Right cardiac atrium (tissue), 5 donors: ENCODE results near the gene UPK1A. TPM values are rescaled to one million over a fixed set of nuclear protein-coding genes. Genes with fewer than 3 reads are reported as not detected.
"Not testable (repeated sequence)": the region's sequence is repeated elsewhere in the genome, so short reads cannot be mapped to it uniquely, and the experiment has no call there.

ENCODE experiments used
- ATAC-seq, 2 donors: fragments of 200-7000 bp; cut with Tn5 transposase; one replicate each; pipeline versions ENCODE4 v1.8.0 to v1.9.1; 2020; ENCODE audit warnings: moderate library complexity in 2 of 2, mild to moderate bottlenecking in 1 of 2
- DNase-seq, 3 donors: peaks; one replicate each; pipeline ENCODE4 v3.0.0-alpha.2; 2020
- H3K27ac ChIP-seq: one replicate; pipeline ENCODE4 v1.5.1; 2013; ENCODE audit warnings: mild to moderate bottlenecking, low read length, control low read depth, moderate library complexity
- H3K27me3 ChIP-seq: one replicate; pipeline ENCODE4 v1.6.1; 2013; ENCODE audit not compliant: control insufficient read depth, insufficient read depth
- H3K4me1 ChIP-seq: one replicate; pipeline ENCODE4 v1.6.1; 2013; ENCODE audit warnings: low read length; ENCODE audit not compliant: control insufficient read depth, insufficient read depth
- H3K4me3 ChIP-seq: one replicate; pipeline ENCODE4 v1.5.1; 2013; ENCODE audit warnings: low read length, control low read depth
- H3K9me3 ChIP-seq: one replicate; pipeline ENCODE4 v1.6.1; 2013; ENCODE audit warnings: low read length; ENCODE audit not compliant: control insufficient read depth
- WGBS: extraction: QIAGEN DNeasy Blood & Tissue Kit; methylation state at CpG from one replicate; pipeline ENCODE4 v1.1.7; 2013; 5-methylcytosine and 5-hydroxymethylcytosine counted together
- intact Hi-C, 4 donors: fragments of 100-400 bp; cut with DNase I; formaldehyde crosslinking; loops; one replicate each; pipeline versions ENCODE4 v1.11.0 to v1.14.0; 2022 to 2023
- polyA plus RNA-seq: library from polyadenylated mRNA; stranded (reverse); fragments of 200-250 nt; gene quantifications from one replicate; pipeline ENCODE4 v1.2.3, GENCODE V29; 2013
- total RNA-seq, 4 donors: library from RNA; stranded (reverse); fragmentation: NEBNext Ultra II Directional; extraction: Animal tissue kit (Norgen Biotek cat#: 25700); gene quantifications; one replicate each; pipeline ENCODE4 v1.2.1, GENCODE V29; 2021
- donor health status: healthy with polysubstance abuse.
- donor health status: DM: no; HTN: yes; CAD: no.
- donor health status: DM: no; HTN: no; CAD: no.
- donor health status: DM: no; HTN: yes; CAD: no; lungs with severe emphysema.
- donor health status: DM: yes; HTN: yes; CAD: no.

UPK1A gene
- total and polyA plus RNA-seq, 5 donors, result not detected

DNA sequence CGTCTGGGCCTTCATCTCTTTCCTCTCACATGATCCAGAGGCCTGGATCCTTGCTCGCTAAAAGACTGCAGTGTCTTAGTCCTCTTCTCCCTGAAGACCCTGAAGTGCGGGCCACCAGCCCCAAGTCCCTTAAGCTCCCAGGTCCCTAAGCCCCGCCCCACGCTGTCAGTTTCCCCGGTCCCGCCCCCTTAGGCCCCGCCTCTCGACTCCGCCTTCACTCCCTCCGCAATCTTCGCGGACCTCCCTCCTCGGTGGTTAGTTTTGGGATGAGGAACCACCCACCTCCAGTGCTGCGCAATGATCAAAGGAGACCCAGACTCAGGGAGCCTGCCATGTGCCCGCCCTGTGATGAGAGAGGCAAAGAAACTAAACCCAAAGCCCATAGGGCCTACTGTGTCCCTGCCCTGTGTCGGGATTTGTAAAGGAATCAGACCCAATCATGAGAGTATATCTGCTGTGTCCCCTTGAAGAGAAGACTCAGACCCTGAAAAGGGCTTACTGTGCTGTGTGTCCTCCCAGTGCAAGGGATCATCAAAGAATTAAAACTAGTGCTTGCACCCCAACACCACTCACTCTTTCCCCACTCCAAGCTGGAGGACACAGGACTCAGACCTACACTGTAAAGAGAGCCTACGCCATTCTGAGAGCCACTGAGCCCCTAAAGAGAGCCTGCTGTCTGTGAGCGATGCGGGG is 21.2 kb upstream of the UPK1A start:
- Histone ChIP-seq H3K4me3 (peak overlapping the region; percentile 56), H3K27me3 (no peaks in the 10 kb centered on the region), H3K9me3 (no peaks in the 10 kb centered on the region), H3K4me1 (no peaks in the 10 kb centered on the region), H3K27ac (peak overlapping the region; percentile 88)
- intact Hi-C loops, result no loop called here
- 16% methylated on average over 20 of the region's 20 CpGs for WGBS
- DNase-seq, result peak; percentile 93 to 96 (median 96)
- ATAC-seq, result peak; percentile 59 to 60

DNA sequence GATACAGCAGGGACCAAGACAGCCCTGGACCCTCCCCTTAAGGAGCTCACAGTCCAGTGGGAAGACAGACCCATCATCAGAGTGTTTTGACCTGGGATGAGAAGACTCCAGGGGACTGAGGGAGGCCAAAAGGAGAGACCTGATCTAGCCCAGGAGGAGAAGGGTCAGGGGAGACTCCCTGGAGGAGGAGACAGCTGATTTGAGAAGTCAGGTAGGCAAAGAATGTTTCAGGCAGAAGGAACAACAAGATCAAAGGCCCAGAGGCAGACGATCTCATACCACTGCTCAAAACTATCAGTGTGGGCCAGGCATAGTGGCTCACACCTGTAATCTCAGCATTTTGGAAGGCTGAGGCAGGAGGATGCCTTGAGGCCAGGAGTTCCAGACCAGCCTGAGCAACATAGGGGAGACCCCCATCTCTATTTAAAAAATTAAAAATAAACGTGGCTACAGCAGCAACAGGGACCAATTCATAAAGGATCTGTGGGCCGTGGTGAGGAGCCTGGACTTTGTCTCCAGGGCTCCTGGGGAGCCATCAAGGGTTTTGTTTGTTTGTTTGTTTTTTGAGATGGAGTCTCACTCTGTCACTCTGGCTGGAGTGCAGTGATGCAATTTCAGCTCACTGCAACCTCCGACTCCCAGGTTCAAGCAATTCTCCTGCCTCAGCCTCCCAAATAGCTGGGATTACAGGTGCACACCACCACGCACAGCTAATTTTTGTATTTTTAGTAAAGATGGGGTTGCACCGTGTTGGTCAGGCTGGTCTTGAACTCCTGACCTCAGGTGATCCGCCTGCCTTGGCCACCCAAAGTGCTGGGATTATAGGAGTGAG is 20.4 kb upstream of the UPK1A start:
- DNase-seq (no peak), ATAC-seq (no peak)
- Histone ChIP-seq H3K27me3 (no peaks in the 10 kb centered on the region), H3K27ac (no peak overlapping the region), H3K9me3 (no peaks in the 10 kb centered on the region), H3K4me3 (no peak overlapping the region), H3K4me1 (no peaks in the 10 kb centered on the region)
- intact Hi-C loops, result no loop called here
- WGBS, result 71% methylated on average over 7 of the region's 7 CpGs

DNA sequence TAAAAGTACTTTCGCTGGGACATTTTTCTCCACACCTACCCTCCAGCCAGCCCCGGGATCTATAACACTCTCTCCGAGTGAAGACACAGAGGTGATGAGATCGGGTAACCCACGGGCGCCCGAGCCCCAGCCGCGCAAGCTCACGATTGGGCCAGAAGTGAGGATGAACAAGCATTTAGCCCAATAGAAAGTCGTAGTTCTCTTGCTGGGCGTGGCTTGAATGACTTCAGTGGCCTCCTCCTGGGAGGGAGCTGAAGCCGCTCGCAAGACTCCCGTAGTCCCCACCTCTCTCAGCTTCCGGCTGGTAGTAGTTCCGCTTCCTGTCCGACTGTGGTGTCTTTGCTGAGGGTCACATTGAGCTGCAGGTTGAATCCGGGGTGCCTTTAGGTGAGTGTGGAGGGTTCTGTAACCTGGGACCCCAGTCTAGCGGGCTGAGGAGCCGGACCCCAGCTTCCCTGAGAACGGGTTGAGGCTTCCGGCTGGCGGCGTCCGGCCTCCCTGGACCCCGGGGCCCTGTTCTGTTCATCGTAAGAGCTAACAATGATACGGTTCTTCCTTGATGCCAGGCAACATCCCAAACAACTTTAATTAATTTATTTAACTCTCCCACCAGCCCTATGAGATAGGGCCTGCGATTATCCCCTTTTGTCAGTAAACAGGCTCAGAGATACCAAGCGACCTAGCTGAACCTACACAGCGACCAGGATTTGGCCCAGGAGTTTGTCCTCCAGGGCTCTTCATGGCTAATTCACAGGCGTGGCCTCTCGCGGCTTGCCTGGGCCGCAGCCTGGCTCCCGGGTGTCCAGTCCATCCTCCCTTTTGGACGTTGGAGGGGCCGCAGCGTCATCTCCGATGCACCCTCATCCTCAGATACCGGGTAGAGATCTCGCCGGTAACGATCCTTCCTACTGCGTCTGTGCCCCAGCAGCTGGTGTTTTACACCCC is 18.0 kb upstream of the UPK1A start, which contains the start of gene COX6B1:
Gene COX6B1 (plus strand): TSS at position 307 of the 945 bp plus-strand sequence. CDS start 2,921 bp downstream, outside the sequence.
- Histone ChIP-seq H3K4me1 (no peaks in the 10 kb centered on the region), H3K4me3 (peak within 1 kb of the TSS; percentile 70), H3K27ac (peak within 1 kb of the TSS; percentile 93), H3K27me3 (no peaks in the 10 kb centered on the region), H3K9me3 (no peaks in the 10 kb centered on the region)
- intact Hi-C loops, result no loop called here
- DNase-seq (peak; percentile 94 to 96 (median 95)), ATAC-seq (peak; percentile 80 to 84)
- under 1% methylated on average over 46 of the region's 46 CpGs for WGBS

- intact Hi-C loops, result no loop called here
- no peak for DNase-seq
Measured at GRCh38 chr19:35650581-35650980, 15.7 kb upstream of the UPK1A start.

DNA sequence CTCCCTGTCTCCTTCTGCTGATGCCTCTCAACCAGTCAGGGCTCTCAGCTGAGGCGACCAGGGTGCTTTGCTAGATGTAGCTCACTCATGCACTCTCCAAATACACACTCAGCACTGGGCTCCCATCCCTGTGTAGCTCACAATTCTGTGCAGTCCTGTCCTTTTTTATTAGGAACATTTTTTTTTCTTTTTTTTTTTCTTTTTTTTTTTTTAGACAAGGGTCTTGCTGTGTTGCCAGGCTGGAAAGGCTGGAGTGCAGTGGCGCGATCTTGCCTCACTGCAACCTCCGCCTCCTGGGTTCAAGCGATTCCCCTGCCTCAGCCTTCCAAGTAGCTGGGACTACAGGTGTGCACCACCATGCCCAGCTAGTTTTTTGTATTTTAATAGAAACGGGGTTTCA is 11.5 kb upstream of the UPK1A start:
- H3K4me3 ChIP-seq, H3K4me1 ChIP-seq, H3K9me3 ChIP-seq, DNase-seq, ATAC-seq, H3K27ac ChIP-seq, H3K27me3 ChIP-seq, intact Hi-C loops: not testable (repeated sequence)
- 97% methylated on average over 6 of the region's 6 CpGs for WGBS

More at GRCh38 chr19:35650581-35650980, 15.7 kb upstream of the UPK1A start:
- Histone ChIP-seq H3K4me3 (no peak overlapping the region), H3K27ac (no peak overlapping the region), H3K4me1 (no peaks in the 10 kb centered on the region), H3K9me3 (no peaks in the 10 kb centered on the region), H3K27me3 (no peaks in the 10 kb centered on the region)
- WGBS, result 64% methylated on average over 9 of the region's 9 CpGs
- ATAC-seq, result no peak

- H3K27ac ChIP-seq, result no peak overlapping the region
- H3K9me3 ChIP-seq, result no peaks in the 10 kb centered on the region
- ATAC-seq (no peak), DNase-seq (no peak)
- H3K4me1 ChIP-seq, result no peaks in the 10 kb centered on the region
- intact Hi-C loops, result no loop called here
- H3K27me3 ChIP-seq, result no peaks in the 10 kb centered on the region
- WGBS, result 97% methylated on average over 4 of the region's 4 CpGs
- no peak overlapping the region for H3K4me3 ChIP-seq
Measured at GRCh38 chr19:35655600-35655999, 10.7 kb upstream of the UPK1A start.

- 95% methylated on average over 6 of the region's 6 CpGs for WGBS
- intact Hi-C loops, result no loop called here
- Histone ChIP-seq H3K27ac (no peak overlapping the region), H3K4me3 (no peak overlapping the region), H3K9me3 (no peaks in the 10 kb centered on the region), H3K4me1 (no peaks in the 10 kb centered on the region), H3K27me3 (no peaks in the 10 kb centered on the region)
- no peak for DNase-seq
- no peak for ATAC-seq
Measured at GRCh38 chr19:35656700-35657099, 9.6 kb upstream of the UPK1A start.

- H3K4me1 ChIP-seq, result no peaks in the 10 kb centered on the region
- WGBS, result 93% methylated on average over 15 of the region's 15 CpGs
- no peak for DNase-seq
- intact Hi-C loops, result no loop called here
- ATAC-seq, result peak in 1 of 2 donors; percentile 17
- H3K4me3 ChIP-seq, result no peak overlapping the region
- no peaks in the 10 kb centered on the region for H3K27me3 ChIP-seq
- H3K27ac ChIP-seq, result no peak overlapping the region
- no peaks in the 10 kb centered on the region for H3K9me3 ChIP-seq
Measured at GRCh38 chr19:35657904-35658700, 8.2 kb upstream of the UPK1A start.

- no peak for DNase-seq
- 97% methylated on average over 6 of the region's 6 CpGs for WGBS
- no peaks in the 10 kb centered on the region for H3K9me3 ChIP-seq
Measured at GRCh38 chr19:35661995-35662340, 4.3 kb upstream of the UPK1A start.

GRCh38 chr19:35663981-35664380 is 2.3 kb upstream of the UPK1A start:
- DNase-seq, result no peak
- Histone ChIP-seq H3K4me1 (no peaks in the 10 kb centered on the region), H3K27ac (no peak overlapping the region), H3K4me3 (no peak overlapping the region), H3K27me3 (no peaks in the 10 kb centered on the region), H3K9me3 (no peaks in the 10 kb centered on the region)
- no peak for ATAC-seq
- WGBS, result 82% methylated on average over 3 of the region's 3 CpGs
- intact Hi-C loops, result no loop called here

More at GRCh38 chr19:35661995-35662340, 4.3 kb upstream of the UPK1A start:
- H3K27ac ChIP-seq, result no peak overlapping the region
- no peak overlapping the region for H3K4me3 ChIP-seq
- ATAC-seq, result no peak
- intact Hi-C loops, result no loop called here
- H3K4me1 ChIP-seq, result no peaks in the 10 kb centered on the region
- no peaks in the 10 kb centered on the region for H3K27me3 ChIP-seq
